Activated naive CD4-positive, alpha-beta T cell (primary cell): ENCODE results near the gene RIN3.
"Not testable (repeated sequence)": the region's sequence is repeated elsewhere in the genome, so short reads cannot be mapped to it uniquely, and the experiment has no call there.

Experiments used
- DNase-seq, 4 experiments: peaks; one replicate each; lab custom pipeline; 2025; lab: John Stamatoyannopoulos, UW

RIN3 gene

DNA sequence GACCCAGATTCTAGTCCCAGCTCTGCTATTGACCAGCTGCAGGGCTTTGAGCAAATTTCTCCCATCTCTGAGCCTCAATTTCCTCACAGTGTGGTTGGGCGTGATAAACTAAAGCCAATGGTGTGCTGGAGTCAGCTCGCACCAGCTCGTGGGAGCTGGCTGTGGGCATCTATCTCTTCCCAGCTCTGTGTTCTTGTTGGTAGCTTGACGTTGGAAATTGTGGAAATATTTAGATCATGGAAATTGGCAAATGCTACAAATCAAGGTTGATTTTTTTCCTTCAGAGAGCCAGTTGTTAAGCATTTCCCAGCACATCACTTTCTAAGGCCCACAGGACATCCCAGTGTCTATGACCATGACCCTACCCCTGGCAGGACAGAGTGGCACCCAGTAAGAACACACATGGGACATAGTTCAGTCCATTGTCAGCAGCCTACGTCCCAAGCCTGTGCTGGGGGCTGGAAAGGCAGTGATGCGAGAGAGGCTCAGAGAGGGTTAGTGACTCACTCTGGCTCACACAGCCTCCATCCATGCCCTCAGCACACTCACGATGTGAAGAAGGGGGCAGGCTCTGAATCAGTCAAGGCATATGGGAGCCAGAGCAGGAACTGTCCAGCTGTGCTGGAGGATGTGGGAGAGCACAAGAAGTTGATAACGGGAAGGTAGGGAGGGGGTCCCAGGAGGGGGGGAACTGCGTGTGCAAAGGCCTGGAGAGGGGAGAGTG, 157.2 kb downstream of the RIN3 start:
- DNase-seq: no peak

DNA sequence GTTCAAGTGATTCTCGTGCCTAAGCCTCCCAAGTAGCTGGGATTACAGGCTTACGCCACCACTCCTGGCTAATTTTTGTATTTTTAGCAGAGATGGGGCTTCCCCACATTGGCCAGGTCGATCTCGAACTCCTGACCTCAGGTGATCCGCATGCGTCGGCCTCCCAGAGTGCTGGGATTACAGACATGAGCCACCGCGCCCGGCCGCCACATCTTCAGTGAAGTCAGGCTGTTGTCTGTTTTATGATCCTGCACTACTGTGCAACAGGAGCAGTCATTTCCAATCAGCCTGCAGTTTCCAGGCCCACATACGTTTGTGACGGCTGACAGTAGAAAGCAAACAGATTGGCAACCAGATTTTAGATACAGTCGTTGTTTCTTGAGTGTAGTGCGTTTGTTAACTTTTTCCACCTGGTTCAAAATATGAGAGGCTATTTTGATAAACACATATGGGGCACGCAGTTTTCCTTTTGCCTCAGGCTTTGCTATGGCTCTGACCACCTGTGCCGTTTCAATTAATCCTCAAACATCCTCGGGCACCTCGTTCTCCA, 160.1 kb downstream of the RIN3 start:
- DNase-seq: no peak

DNA sequence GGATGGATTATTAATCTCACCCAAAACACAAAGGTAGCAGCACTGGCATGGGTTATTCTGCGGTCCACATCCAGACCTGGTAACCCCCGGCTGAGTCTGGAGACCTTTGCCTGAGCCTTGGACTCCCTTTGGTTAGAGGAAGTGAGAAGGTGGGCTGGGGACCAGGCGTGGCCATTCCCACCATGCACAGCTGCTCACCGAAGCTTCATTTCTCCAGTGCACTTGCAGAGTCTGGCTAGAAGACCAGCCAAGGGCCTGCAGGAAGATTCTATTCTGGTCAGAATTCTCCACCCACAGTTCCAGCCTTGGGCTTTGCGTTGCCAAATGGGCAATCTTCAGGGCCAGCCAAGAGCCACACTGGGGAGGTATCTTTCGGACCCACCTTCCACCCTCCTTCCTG, 161.8 kb downstream of the RIN3 start:
- DNase-seq: no peak

DNA sequence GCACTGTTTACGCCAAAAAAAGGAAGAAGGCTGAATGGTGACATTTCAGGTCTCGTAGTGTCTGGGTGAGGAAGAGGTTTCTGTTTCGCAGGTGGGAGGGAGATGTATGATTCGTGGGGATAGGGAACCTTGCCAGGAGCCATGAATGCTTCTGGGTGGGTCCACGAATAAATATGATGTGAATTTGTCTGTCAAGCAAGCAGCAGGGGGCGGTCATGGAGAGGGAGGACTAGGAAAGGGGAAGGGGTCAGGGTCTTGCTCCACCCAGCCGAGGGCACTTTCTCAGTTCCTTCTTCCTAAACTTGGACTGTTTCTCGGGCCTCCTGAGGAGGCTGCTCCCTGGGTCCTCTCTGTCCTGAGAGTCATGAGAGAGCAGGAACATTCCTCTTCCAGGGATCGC, 162.4 kb downstream of the RIN3 start:
- DNase-seq: no peak

DNA sequence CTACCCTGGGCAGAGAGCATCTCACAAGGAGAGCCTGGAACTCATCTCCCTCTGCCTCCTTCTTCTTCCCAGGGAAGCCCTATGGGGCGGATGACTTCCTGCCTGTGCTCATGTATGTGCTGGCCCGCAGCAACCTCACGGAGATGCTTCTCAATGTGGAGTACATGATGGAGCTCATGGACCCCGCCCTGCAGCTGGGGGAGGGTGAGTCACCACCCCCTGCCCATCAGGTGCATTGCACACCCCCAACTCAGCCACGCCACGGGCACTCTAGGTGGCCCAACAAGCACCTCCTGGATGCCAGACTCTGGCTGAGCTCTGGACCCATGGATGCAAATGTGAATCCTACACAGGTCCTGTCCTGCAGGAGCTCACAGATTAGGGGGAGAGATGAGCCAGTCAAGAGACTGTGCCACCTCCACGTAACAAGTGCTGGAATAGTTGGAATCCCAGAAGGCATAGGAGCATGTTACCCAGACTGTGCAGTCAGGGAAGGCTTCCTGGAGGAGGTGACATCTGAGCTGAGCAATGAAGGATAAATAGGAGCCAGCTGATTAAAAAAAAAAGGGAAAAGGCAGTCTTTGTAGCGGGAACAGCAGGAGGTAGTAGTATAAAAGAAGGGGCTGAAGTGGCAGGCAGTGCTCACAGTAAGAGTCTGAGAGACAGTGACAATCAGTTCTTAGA, 163.0 kb downstream of the RIN3 start:
- no peak for DNase-seq

DNA sequence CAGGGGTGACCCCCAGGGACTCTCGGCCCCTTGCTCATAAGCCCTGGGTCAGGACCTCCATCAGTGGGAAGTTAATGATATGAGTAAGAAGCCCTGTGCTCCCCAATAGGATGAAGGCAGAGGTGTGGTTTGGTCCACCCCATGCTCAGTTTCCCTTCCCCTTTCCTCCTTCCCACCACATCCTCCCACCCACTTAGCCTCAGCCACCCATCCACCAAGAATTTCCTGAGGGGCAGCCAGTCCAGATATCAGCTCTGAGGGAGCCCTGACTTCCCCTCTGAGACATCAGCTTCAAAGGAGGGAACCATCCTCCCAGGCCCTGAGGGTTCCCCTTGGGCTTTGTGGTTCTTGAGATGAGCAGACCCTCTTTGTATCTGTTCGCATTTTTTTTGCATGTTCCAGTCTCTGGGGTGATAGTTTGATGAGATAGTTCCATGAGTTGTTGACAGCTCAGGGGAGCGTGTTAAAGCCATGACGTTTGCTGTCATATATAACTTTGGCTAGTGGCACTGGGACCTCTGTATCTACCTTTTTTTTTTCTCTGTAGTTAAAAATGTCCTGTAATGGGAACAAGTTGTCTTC, 163.6 kb downstream of the RIN3 start:
- DNase-seq: no peak

DNA sequence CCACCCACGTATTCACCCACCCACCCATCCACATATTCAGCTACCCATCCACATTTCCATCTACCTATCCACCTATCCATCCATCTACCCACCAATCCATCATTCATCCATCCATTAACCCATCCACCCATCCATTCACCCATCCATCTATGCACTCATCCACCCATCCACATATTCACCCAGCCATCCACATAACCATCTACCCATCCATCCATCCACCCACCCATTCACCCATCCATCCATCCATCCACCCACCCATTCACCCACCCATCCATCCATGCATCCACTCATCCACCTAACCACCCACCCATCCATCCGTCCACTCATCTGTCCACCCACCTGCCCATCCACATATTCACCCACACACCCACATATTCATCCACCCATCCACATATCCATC, 164.4 kb downstream of the RIN3 start:
- DNase-seq: no peak

DNA sequence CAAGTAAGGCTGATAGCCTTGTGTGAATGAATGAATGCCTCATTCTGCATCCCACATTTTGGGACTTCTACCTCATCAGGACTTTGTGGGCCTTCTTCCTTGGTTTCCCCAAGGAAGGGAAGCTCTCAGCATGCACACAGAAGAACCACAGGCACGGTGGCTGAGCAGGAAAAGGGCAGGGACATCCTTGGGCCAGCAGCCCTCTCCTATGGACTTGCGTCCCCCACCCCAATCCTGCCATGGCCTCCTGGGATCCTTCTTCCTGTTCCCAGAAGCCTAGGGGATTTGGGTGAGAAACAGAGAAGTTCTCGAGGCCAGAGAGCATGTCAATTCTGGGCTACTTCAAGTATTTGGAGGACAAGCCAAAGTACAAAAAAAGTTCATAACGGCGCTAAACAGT, 165.2 kb downstream of the RIN3 start:
- DNase-seq: no peak

DNA sequence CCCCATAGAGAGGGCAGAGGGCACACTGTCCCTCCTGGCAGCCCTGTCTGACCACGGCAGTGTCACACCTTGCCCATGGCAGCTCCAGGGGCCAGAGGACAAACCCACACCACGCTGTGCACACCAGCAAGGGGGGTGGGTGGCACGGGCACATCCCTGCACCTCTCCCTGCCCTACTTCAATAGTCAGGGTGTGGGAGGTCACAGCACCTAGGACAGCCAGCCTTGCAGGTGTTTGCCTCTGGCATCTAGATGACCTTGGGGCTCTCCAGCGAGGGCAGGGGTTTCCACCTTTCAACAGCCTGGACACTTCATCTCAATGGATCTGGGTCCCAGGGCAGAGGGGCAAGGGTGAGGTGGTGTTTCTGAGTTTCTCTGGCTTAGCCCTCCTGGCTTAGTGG, 165.7 kb downstream of the RIN3 start:
- no peak for DNase-seq

DNA sequence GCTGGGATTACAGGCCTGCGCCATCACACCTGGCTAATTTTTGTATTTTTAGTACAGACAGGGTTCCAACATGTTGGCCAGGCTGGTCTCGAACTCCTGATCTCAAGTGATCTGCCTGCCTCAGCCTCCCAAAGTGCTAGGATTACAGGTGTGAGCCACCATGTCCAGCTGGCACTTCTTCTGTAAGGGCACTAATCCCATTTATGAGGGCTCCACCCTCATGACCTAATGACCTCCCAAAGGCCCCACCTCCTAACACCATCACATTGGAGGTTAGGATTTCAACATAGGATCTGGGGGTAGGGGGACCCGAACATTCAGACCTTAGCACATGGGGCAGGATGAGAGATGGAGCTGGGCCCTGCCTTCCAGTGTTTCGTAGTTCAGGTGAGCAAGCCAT, 166.7 kb downstream of the RIN3 start:
- not testable (repeated sequence) for DNase-seq

DNA sequence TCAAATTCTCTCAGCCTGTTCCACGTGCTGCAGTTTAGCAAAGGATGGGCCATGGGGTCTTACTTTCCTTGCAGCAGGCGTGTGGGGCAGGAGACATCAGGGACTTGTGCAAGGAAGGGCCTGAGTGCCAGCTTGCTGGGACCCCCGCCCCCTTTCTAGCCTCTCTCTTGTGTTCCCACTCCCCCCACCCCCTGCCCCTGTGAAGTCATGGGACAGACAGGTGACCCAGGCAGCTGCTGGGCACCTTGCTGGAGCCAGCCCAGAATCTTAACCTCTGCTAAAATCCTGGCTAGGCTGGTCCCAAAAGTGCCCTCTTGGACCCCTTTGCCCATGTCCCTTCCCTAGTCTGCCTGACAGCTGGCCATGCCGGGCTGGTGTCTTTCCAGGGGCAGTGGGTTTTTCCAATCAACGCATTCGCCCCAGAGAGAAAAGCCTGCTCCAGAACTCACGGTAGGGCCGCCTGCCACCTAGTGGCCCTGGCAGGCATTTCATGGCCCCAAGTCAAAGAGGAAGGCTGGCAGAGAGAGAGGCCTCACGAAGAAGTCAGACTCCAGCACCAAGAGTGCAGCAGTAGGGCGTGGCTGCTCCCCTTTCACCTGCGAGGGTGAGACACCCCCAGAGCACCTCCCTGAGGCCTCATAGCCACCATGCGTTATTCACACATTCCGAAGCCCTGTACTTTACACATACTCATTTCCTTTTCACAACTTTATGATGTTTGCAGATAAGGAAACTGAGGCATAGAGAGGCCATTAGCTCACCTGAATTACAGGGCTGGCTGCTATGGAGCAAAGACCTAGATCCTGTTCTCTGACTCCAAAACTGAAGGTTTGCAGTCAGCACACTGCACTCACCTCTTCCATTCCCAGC, 167.4 kb downstream of the RIN3 start:
- peak; percentile 21 to 68 (median 50) for DNase-seq

DNA sequence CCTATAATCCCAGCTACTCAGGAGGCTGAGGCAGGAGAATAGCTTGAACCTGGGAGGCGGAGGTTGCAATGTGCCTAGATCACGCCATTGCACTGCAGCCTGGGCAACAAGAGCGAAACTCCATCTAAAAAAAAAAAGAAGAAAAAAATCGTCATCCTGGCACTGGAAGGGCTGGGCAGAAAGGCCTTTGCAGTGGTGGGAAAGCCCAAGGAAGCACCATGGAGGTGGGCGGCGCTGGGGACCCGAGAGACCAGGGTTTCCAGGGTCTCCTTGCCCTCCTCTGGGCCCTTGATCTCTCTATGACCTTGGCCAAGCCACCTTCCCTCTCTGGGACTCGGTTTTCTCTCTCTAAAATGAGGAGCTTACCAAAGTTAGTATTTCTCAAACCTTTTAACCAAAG, 169.5 kb downstream of the RIN3 start:
- no peak for DNase-seq

DNA sequence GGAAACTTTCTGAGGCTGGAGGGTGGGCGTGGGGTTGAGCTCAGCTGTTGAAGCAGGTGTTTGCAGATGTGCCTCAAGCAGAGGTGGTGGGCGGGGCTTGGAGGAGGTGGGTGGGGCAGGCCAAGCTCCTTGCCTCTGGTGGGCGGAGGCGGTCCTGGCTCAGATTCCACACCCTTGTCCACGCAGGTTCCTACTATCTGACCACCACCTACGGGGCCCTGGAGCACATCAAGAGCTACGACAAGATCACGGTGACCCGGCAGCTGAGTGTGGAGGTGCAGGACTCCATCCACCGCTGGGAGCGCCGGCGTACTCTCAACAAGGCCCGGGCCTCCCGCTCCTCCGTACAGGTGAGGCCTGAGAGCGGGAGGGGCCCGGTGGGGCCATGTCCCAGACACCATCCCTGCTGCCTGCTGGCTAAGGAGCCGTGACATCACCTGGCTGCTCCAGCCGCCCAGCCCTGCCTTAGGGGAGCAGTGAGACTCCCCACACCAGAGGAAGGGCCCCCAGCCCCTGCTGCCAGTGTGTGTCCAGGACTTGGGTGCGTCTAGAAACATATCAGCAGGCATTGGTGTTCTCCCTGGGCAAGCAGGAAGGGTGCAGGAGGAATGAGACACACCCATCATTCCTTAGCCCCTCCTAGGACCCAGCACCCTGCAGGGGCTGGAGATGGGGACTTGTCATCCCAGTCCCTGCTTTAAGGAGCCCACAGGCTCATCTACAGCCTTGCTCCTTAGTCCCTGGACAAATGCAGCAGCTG, 171.4 kb downstream of the RIN3 start:
- DNase-seq: no peak

DNA sequence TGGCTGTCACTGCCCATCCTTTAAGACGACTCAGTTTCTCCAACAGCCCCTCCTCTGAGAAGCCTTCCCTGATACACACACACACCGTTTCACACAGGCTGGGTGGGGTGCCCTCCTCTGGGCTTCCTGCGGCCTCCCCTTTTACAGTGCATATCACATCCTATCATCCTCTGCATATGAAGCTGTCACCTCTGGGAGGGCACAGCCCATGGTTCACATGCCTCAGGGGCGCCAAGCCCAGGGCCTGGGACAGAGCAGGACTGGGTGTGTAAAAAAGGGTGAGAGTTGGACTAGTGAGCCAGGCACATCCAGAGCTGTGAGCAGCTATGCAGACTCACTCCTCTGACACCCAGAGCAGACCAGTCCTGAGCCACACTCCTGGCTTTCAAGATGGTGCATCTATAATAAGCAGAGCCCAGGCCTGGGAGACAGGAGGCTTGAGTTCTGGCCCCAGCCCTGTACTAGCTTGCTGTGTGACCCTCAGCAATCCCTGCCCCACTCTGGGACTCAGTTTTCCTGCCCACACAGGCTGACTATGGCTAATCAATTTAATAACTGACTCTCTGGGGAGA, 172.3 kb downstream of the RIN3 start:
- DNase-seq: no peak

DNA sequence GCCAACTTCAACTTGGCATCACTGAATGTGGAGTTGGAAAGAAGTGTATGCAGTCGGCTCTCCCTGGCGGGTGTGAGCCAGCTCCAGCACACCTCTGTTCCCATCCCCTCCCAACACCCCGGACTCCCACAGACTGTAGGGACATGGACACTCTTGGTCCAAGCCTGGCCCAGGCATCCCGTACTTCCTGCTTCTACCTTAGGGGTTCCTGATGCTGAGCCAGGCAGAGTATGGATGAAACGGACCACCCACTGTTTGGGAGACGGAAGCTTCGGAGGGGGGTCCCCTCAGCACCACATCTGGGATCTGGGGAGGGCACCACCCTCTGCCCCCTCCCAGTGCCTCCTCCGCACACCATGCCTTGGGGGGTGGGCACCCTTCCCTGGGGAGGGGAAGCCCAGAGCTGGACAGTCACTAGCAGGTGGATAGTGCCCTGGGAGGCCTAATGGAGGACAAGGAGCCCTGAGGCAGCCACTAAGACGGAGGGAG, 172.9 kb downstream of the RIN3 start:
- no peak for DNase-seq

DNA sequence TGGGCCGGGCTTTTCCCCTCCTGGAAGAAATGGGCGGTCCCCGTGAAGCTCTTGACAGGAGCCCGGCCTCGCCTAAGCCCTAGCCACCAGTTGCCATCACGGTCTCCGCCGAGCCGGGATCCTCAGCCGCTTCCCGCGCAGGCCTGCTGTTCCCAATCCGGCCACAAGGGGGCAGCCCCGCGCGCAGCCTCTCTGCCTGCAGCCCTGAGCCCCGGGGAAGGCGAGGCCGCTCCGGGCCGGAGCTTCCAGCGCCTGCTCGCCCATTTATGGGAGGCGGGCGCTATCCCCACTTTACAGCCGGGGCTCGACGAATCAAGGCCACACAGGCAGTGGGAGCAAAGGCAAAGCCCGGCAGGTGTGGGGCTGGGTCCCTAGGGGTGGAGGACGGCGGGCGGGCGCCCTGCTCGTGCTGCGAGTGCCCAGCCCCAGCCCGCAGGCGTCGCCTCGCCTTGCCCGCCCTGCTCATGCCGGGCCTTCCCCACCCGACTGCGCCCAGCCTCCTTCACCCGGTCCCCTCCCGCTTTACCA, 173.4 kb downstream of the RIN3 start:
- peak; percentile 29 to 72 (median 62) for DNase-seq

DNA sequence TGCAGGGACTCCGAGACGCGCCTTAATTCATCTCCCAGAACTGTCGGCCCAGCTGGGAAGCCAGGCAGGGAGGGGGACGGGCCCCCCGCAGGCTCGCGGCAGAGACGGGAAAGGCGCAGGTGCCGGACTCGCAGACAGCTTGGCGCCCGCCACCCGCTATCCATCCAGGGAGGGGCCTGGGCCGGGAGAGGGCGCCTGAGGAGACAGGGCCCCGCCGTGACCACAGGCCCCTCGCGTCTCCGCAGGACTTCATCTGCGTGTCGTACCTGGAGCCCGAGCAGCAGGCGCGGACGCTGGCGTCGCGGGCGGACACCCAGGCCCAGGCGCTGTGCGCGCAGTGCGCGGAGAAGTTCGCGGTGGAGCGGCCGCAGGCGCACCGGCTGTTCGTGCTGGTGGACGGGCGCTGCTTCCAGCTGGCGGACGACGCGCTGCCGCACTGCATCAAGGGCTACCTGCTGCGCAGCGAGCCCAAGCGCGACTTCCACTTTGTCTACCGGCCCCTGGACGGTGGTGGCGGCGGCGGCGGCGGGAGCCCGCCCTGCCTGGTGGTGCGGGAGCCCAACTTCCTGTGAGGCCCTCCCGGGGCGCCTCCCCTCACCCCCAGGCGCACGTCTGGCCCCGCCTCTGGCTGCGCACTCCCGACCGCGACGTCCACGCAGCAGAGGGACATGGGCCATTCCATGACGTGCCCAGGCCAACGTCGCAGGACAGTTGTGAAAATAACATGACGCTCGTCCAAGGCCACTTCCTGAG, 174.3 kb downstream of the RIN3 start:
- DNase-seq: no peak

DNA sequence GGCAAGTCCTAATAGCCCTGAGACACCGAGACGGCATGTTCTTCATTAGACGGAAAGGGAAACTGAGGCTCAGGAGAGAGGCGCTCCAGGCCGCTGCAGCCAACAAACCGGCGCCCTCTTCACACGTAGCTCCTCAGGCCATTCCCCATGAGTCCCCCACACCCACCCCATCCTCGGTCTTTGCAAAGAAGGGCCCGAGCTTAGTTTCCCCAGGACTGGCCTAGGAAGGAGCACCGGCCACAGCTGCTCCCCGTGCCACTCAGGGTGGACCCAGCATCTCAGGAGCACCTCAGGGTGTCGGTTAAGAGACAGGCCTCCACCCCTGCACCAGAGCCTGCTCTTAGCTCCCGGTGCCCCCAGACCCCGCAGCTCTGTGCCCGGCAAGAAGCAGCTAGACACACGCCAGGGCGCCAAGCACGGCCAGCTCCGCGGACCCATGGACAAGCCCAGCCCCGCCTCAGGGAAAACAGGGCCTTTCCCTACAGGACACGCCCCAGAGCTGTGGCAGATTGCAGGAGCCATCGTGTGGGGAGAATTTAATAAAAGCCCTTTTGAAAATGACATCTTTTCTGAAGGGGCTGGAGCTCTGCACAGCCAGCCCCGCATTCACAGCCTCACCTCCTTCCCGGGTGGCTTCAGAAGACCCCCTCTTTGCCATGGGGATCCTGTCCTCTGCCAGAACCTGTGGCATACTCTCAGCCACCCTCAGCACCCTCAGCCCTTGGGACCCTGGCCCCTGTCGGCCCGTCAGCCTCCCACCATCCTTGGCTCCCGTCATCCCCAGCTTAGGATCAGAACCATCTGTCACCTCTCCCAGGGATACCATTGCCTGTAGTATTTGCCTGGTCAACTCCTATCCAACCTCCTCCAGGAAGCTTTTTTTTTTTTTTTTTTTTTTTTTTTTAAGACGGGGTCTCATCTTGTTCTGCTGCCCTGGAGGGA, 175.1 kb downstream of the RIN3 start:
- no peak for DNase-seq
